AG04450 (cell line): Measurements from ENCODE around the gene OOSP4A. TPM values are rescaled to one million over a fixed set of nuclear protein-coding genes. Genes with fewer than 3 reads are reported as not detected.
"Not testable (repeated sequence)": the region's sequence is repeated elsewhere in the genome, so short reads cannot be mapped to it uniquely, and the experiment has no call there.

Experiments
- CTCF ChIA-PET: fragments of 300-600, 350-600 bp; formaldehyde crosslinking; extraction: SDS; loops from one replicate; lab custom pipeline; 2022; ENCODE audit warnings: antibody characterized with exemption, inconsistent platforms; lab: Charles Lee
- POLR2A ChIA-PET: fragments of 350-600 bp; formaldehyde crosslinking; extraction: SDS; loops from one replicate; lab custom pipeline; 2021; ENCODE audit warnings: antibody characterized with exemption, inconsistent platforms; lab: Yijun Ruan, JAX
- DNase-seq: peaks from one replicate; pipeline ENCODE4 v3.0.0-alpha.2; 2011; ENCODE audit warnings: low read depth, low spot score
- H3K27ac ChIP-seq: one replicate; pipeline ENCODE4 v1.5.1; 2012; ENCODE audit warnings: low read depth, low read length, control low read depth
- H3K27me3 ChIP-seq: one replicate; pipeline ENCODE4 v1.6.0; 2012; ENCODE audit warnings: low read length; ENCODE audit not compliant: control insufficient read depth, insufficient read depth
- H3K4me3 ChIP-seq: 2 replicates; pipeline ENCODE4 v1.5.1; 2011; ENCODE audit warnings: mild to moderate bottlenecking, low read depth, low read length, control low read depth
- H3K9me3 ChIP-seq: 2 replicates; pipeline ENCODE4 v1.5.1; 2012; ENCODE audit warnings: low read length; ENCODE audit not compliant: control insufficient read depth, insufficient read depth
- polyA plus RNA-seq: library from polyadenylated mRNA; depleted of rRNA; stranded (reverse); fragments of >200 nt; gene quantifications from 2 replicates; pipeline ENCODE4 v1.2.3, GENCODE V29; 2011
- TF ChIP-seq, protein P1 (sequence below): IDR thresholded peaks from 2 replicates; pipeline ENCODE4 v1.5.1; 2011; ENCODE audit warnings: low read depth, low read length, control low read depth, inconsistent platforms

Gene OOSP4A
- polyA plus RNA-seq, 1 experiment = not detected

- no peaks in the 10 kb centered on the region for H3K27me3 ChIP-seq
- no peak overlapping the region for H3K27ac ChIP-seq
- no peaks in the 10 kb centered on the region; the same call in 1 of the 2 replicates for H3K9me3 ChIP-seq
- TF ChIP-seq, protein P1, sequence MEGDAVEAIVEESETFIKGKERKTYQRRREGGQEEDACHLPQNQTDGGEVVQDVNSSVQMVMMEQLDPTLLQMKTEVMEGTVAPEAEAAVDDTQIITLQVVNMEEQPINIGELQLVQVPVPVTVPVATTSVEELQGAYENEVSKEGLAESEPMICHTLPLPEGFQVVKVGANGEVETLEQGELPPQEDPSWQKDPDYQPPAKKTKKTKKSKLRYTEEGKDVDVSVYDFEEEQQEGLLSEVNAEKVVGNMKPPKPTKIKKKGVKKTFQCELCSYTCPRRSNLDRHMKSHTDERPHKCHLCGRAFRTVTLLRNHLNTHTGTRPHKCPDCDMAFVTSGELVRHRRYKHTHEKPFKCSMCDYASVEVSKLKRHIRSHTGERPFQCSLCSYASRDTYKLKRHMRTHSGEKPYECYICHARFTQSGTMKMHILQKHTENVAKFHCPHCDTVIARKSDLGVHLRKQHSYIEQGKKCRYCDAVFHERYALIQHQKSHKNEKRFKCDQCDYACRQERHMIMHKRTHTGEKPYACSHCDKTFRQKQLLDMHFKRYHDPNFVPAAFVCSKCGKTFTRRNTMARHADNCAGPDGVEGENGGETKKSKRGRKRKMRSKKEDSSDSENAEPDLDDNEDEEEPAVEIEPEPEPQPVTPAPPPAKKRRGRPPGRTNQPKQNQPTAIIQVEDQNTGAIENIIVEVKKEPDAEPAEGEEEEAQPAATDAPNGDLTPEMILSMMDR = no peak
- no peak overlapping the region for H3K4me3 ChIP-seq
- ChIA-PET CTCF (no interaction called here), POLR2A (no interaction called here)
- no peak for DNase-seq
These were observed 4.6 kb downstream of the OOSP4A start for GRCh38 chr11:59968395-59968783.

DNA sequence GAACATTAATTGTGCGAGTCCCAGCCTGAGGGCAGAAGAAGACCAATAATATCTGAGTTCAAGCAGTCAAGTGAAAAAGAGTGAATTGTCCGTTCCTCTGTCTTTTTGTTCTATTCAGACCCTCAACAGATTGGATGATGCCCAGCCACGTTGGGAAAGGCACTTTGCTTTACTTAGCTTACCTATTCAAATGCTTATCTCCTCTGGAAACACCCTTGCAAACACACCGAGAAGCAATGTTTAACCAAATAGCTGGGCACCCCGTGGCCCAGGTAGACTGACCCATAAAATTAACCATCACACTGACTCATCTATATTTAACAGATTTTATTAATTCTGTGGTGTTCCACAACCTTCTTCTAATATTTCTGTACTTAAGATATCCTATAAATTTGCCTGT is 9.3 kb downstream of the OOSP4A start:
- POLR2A ChIA-PET = no interaction called here
- TF ChIP-seq, protein P1 = no peak
- H3K27ac ChIP-seq = no peak overlapping the region
- no peak for DNase-seq
- CTCF ChIA-PET = no interaction called here
- H3K27me3 ChIP-seq = no peaks in the 10 kb centered on the region
- H3K4me3 ChIP-seq = no peak overlapping the region
- H3K9me3 ChIP-seq = no peaks in the 10 kb centered on the region; the same call in 1 of the 2 replicates

- ChIA-PET POLR2A (no interaction called here), CTCF (no interaction called here)
- DNase-seq = no peak
- no peaks in the 10 kb centered on the region for H3K27me3 ChIP-seq
- H3K9me3 ChIP-seq = no peaks in the 10 kb centered on the region
- TF ChIP-seq, protein P1 = no peak
- no peak overlapping the region for H3K4me3 ChIP-seq
- H3K27ac ChIP-seq = no peak overlapping the region
These were observed 17.4 kb downstream of the OOSP4A start for GRCh38 chr11:59981106-59981770.

DNA sequence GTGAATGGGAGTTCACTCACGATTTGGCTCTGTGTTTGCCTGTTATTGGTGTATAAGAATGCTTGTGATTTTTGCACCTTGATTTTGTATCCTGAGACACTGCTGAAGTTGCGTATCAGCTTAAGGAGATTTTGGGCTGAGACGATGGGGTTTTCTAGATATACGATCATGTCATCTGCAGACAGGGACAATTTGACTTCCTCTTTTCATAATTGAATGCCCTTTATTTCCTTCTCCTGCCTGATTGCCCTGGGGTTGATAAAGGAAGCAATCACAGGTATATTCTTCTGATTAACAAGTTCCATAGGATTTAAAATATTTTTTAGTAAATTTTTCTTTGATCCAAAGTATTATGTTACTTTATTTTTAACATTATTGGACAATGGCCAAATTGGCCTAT is 18.2 kb downstream of the OOSP4A start:
- H3K4me3 ChIP-seq, H3K9me3 ChIP-seq, DNase-seq, H3K27me3 ChIP-seq, CTCF ChIA-PET, H3K27ac ChIP-seq, POLR2A ChIA-PET: not testable (repeated sequence)

- no peak for DNase-seq
- no peak overlapping the region for H3K4me3 ChIP-seq
- CTCF ChIA-PET = no interaction called here
- TF ChIP-seq, protein P1 = no peak
- POLR2A ChIA-PET = no interaction called here
- H3K9me3 ChIP-seq = no peaks in the 10 kb centered on the region
- H3K27ac ChIP-seq = no peak overlapping the region
- H3K27me3 ChIP-seq = no peaks in the 10 kb centered on the region
These were observed 19.4 kb downstream of the OOSP4A start for GRCh38 chr11:59983212-59983611.

DNA sequence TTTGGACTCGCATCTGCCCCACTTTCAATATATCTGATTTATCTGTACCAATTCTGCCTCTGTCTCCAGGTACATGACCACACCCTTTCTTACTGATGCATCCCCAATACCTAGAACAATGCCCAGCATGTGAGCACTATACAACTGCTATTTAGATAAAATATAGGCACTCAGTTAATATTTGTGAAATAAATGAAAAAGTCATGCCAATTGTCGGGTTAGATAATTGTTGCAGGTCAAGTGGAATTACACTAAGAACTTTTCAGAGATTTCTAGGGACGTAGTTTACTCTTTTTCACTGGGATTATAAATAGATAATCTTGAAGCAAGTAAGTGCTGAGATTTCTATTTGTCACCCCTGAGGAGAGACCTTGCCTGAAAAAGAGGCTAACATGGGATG is 20.5 kb downstream of the OOSP4A start:
- CTCF ChIA-PET = no interaction called here
- no peaks in the 10 kb centered on the region for H3K9me3 ChIP-seq
- H3K27me3 ChIP-seq = no peaks in the 10 kb centered on the region
- no peak for DNase-seq
- POLR2A ChIA-PET = no interaction called here
- no peak overlapping the region for H3K4me3 ChIP-seq
- no peak overlapping the region for H3K27ac ChIP-seq
- TF ChIP-seq, protein P1 = no peak
